Liver (tissue), 9 donors: ENCODE results near the gene TMEM255B. TPM values are rescaled to one million over a fixed set of nuclear protein-coding genes. Genes with fewer than 3 reads are reported as not detected.

Experiments
- DNase-seq: peaks from one replicate; pipeline ENCODE4 v3.0.0-alpha.2; 2017; ENCODE audit warnings: low spot score
- H3K27ac ChIP-seq, 2 donors: one replicate each; pipeline ENCODE4 v1.7.0; 2013; ENCODE audit warnings: inconsistent platforms in 2 of 2, low read length in 2 of 2, control low read depth in 1 of 2, low read depth in 1 of 2, mild to moderate bottlenecking in 1 of 2
- H3K27me3 ChIP-seq, 4 donors: one replicate each; pipeline versions ENCODE4 v1.6.1 to v1.7.0; 2013; ENCODE audit warnings: low read length in 3 of 4, inconsistent platforms in 1 of 4, mild to moderate bottlenecking in 1 of 4, moderate library complexity in 1 of 4; ENCODE audit not compliant: control insufficient read depth in 4 of 4, insufficient read depth in 4 of 4
- H3K36me3 ChIP-seq, 4 donors: one replicate each; pipeline versions ENCODE4 v1.6.1 to v1.7.0; 2013; ENCODE audit warnings: low read length in 3 of 4, mild to moderate bottlenecking in 3 of 4, low read depth in 1 of 4, moderate library complexity in 1 of 4; ENCODE audit not compliant: control insufficient read depth in 4 of 4, insufficient read depth in 3 of 4
- H3K4me1 ChIP-seq, 4 donors: one replicate each; pipeline versions ENCODE4 v1.6.1 to v1.7.0; 2013; ENCODE audit warnings: low read length in 3 of 4, mild to moderate bottlenecking in 3 of 4, moderate library complexity in 1 of 4; ENCODE audit not compliant: control insufficient read depth in 4 of 4, insufficient read depth in 4 of 4
- H3K4me3 ChIP-seq, 3 donors: one replicate each; pipeline versions ENCODE4 v1.6.1 to v1.7.0; 2013; ENCODE audit warnings: low read length in 3 of 3, control low read depth in 1 of 3, low read depth in 1 of 3, mild to moderate bottlenecking in 1 of 3
- H3K9ac ChIP-seq, 2 donors: one replicate each; pipeline ENCODE4 v1.7.0; 2013; ENCODE audit warnings: low read length in 2 of 2, mild to moderate bottlenecking in 2 of 2, moderate library complexity in 2 of 2, control low read depth in 1 of 2, low read depth in 1 of 2
- H3K9me3 ChIP-seq, 4 donors: one replicate each; pipeline versions ENCODE4 v1.6.1 to v1.7.0; 2013; ENCODE audit warnings: low read length in 3 of 4; ENCODE audit not compliant: control insufficient read depth in 4 of 4
- ATF3 ChIP-seq: IDR thresholded peaks from 2 replicates; pipeline ENCODE4 v1.6.1; 2016; ENCODE audit warnings: antibody characterized with exemption
- CTCF ChIP-seq: fragments of 150-350 bp; IDR thresholded peaks from 2 replicates; pipeline ENCODE4 v1.5.1; 2017; ENCODE audit warnings: improper control_type of control experiment, low read depth, low read length; ENCODE audit not compliant: missing input control
- EGR1 ChIP-seq, 2 donors: IDR thresholded peaks; 2 replicates each; pipeline ENCODE4 v1.6.1; 2016 to 2018; ENCODE audit warnings: antibody characterized with exemption in 2 of 2, low read depth in 2 of 2
- FOXA1 ChIP-seq: IDR thresholded peaks from 2 replicates; pipeline ENCODE4 v1.6.1; 2016; ENCODE audit warnings: antibody characterized with exemption
- FOXA2 ChIP-seq: IDR thresholded peaks from 2 replicates; pipeline ENCODE4 v1.6.1; 2016; ENCODE audit warnings: antibody characterized with exemption
- GABPA ChIP-seq, 2 donors: IDR thresholded peaks in 1 of 2; conservative IDR thresholded peaks in 1 of 2; 2 replicates each; pipeline ENCODE4 v1.6.1; 2016; ENCODE audit warnings: antibody characterized with exemption in 2 of 2, mild to moderate bottlenecking in 1 of 2, moderate library complexity in 1 of 2
- HNF4A ChIP-seq, 2 donors: conservative IDR thresholded peaks; 2 replicates each; pipeline ENCODE4 v1.6.1; 2016; ENCODE audit warnings: antibody characterized with exemption in 2 of 2, mild to moderate bottlenecking in 2 of 2
- HNF4G ChIP-seq: IDR thresholded peaks from 2 replicates; pipeline ENCODE4 v1.6.1; 2016; ENCODE audit warnings: antibody characterized with exemption
- JUND ChIP-seq, 2 donors: IDR thresholded peaks; 2 replicates each; pipeline ENCODE4 v1.6.1; 2016; ENCODE audit warnings: antibody characterized with exemption in 2 of 2
- MAX ChIP-seq: IDR thresholded peaks from 2 replicates; pipeline ENCODE4 v1.6.1; 2016; ENCODE audit warnings: antibody characterized with exemption
- NR2F2 ChIP-seq: IDR thresholded peaks from 2 replicates; pipeline ENCODE4 v1.6.1; 2016; ENCODE audit warnings: antibody characterized with exemption
- RAD21 ChIP-seq, 2 donors: IDR thresholded peaks; 2 replicates each; pipeline ENCODE4 v1.6.1; 2016; ENCODE audit warnings: antibody characterized with exemption in 2 of 2, mild to moderate bottlenecking in 2 of 2
- REST ChIP-seq: IDR thresholded peaks from 2 replicates; pipeline ENCODE4 v1.6.1; 2016; ENCODE audit warnings: antibody characterized with exemption, mild to moderate bottlenecking
- RXRA ChIP-seq, 2 donors: IDR thresholded peaks; 2 replicates each; pipeline ENCODE4 v1.6.1; 2017 to 2018; ENCODE audit warnings: antibody characterized with exemption in 2 of 2, mild to moderate bottlenecking in 1 of 2
- SP1 ChIP-seq: IDR thresholded peaks from 2 replicates; pipeline ENCODE4 v1.6.1; 2018; ENCODE audit warnings: antibody characterized with exemption, mild to moderate bottlenecking
- TAF1 ChIP-seq: conservative IDR thresholded peaks from 2 replicates; pipeline ENCODE4 v1.6.1; 2016; ENCODE audit warnings: antibody characterized with exemption, mild to moderate bottlenecking
- YY1 ChIP-seq: IDR thresholded peaks from 2 replicates; pipeline ENCODE4 v1.6.1; 2016; ENCODE audit warnings: antibody characterized with exemption, mild to moderate bottlenecking
- ZBTB33 ChIP-seq: IDR thresholded peaks from 2 replicates; pipeline ENCODE4 v1.6.1; 2016; ENCODE audit warnings: antibody characterized with exemption
- WGBS: extraction: QIAGEN DNeasy Blood & Tissue Kit; methylation state at CpG from one replicate; pipeline ENCODE4 v1.1.7; 2013; 5-methylcytosine and 5-hydroxymethylcytosine counted together
- polyA plus RNA-seq, 2 donors: library from polyadenylated mRNA; stranded (reverse) in 1 of 2; unstranded in 1 of 2; fragments of 200-250 nt in 1 of 2; fragments of >200 nt in 1 of 2; fragmentation: Nextera tagmentation in 1 of 2; extraction: Ambion mirVana in 1 of 2; gene quantifications; one replicate each; pipeline versions ENCODE4 v1.2.1 to v1.2.3, GENCODE V29; 2013 to 2015
- total RNA-seq, 2 donors: library from RNA; depleted of rRNA; stranded (reverse); fragments of >200 nt; gene quantifications; one replicate each; pipeline ENCODE4 v1.2.3, GENCODE V29; 2014
- donor health status: healthy.
- donor health status: healthy.
- donor health status: healthy.
- donor health status: healthy.
- donor health status: healthy.

The TMEM255B gene
- total and polyA plus RNA-seq, 4 donors, result 0.37 to 8.6 (median 3.5) TPM

- TF ChIP-seq REST (no peak), GABPA (IDR thresholded peaks at IDR 0.05 in 1 of 2, conservative IDR thresholded peaks at IDR 0.05 in 1 of 2) (no peak), NR2F2 (no peak), YY1 (no peak), RAD21 (IDR thresholded peaks at IDR 0.05) (no peak), ATF3 (no peak), MAX (no peak), EGR1 (IDR thresholded peaks at IDR 0.05; ENCODE audit: low read depth in 2 of 2) (no peak), JUND (IDR thresholded peaks at IDR 0.05) (no peak), TAF1 (no peak), HNF4G (no peak), FOXA1 (no peak), HNF4A (conservative IDR thresholded peaks at IDR 0.05) (no peak), RXRA (IDR thresholded peaks at IDR 0.05) (no peak)
Observed at GRCh38 chr13:113732176-113732960, 26.7 kb upstream of the TMEM255B start (continued).

GRCh38 chr13:113732961-113733950 lies 25.8 kb upstream of the TMEM255B start:
- WGBS, result 91% methylated on average over 55 of the region's 55 CpGs
- DNase-seq, result no peak
- no peaks in the 10 kb centered on the region for H3K4me1 ChIP-seq
- no peak overlapping the region for H3K9ac ChIP-seq
- peaks cover 0 to 2% (median 0%) of the 10 kb centered on the region in 4 donors for H3K27me3 ChIP-seq
- H3K9me3 ChIP-seq, result no peaks in the 10 kb centered on the region
- no peak overlapping the region for H3K27ac ChIP-seq
- TF ChIP-seq NR2F2, result no peak
- TF ChIP-seq FOXA2, result no peak
- TF ChIP-seq MAX, result no peak
- TF ChIP-seq SP1, result no peak
- TF ChIP-seq GABPA (IDR thresholded peaks at IDR 0.05 in 1 of 2, conservative IDR thresholded peaks at IDR 0.05 in 1 of 2), result no peak
- no peak for TF ChIP-seq RXRA (IDR thresholded peaks at IDR 0.05)
- no peak for TF ChIP-seq HNF4G
- TF ChIP-seq TAF1, result no peak
- no peak for TF ChIP-seq JUND (IDR thresholded peaks at IDR 0.05)
- no peak for TF ChIP-seq EGR1 (IDR thresholded peaks at IDR 0.05; ENCODE audit: low read depth in 2 of 2)
- no peak for TF ChIP-seq YY1
- TF ChIP-seq HNF4A (conservative IDR thresholded peaks at IDR 0.05), result no peak
- TF ChIP-seq FOXA1, result no peak
- no peak for TF ChIP-seq RAD21 (IDR thresholded peaks at IDR 0.05)
- no peak for TF ChIP-seq ZBTB33
- TF ChIP-seq REST, result no peak
- no peak for TF ChIP-seq CTCF
- H3K36me3 ChIP-seq, result no peaks in the 10 kb centered on the region
- H3K4me3 ChIP-seq, result no peak overlapping the region
